Vagina (tissue), 2 donors: ENCODE results near the gene LKAAEAR1.

ENCODE experiments used
- CTCF ChIP-seq, 3 experiments: fragments of 450-650 bp in 2 of 3; fragments of 200-600 bp in 1 of 3; sonication (generic) in 1 of 3; IDR thresholded peaks; one replicate each; pipeline ENCODE4 v1.5.1; 2017 to 2019; ENCODE audit warnings: antibody characterized with exemption in 3 of 3, mild to moderate bottlenecking in 2 of 3, moderate library complexity in 2 of 3
- POLR2A ChIP-seq, 2 donors: fragments of 450-650 bp; IDR thresholded peaks; one replicate each; pipeline ENCODE4 v1.6.1; 2017; ENCODE audit warnings: antibody characterized with exemption in 2 of 2, mild to moderate bottlenecking in 2 of 2, moderate library complexity in 2 of 2
- POLR2AphosphoS5 ChIP-seq, 2 donors: sonication (generic); formaldehyde crosslinking; IDR thresholded peaks; one replicate each; pipeline ENCODE4 v1.9.0; 2017; ENCODE audit warnings: antibody characterized with exemption in 2 of 2, mild to moderate bottlenecking in 2 of 2, low read depth in 1 of 2; ENCODE audit not compliant: insufficient read depth in 1 of 2

GRCh38 chr20:64113796-64114355 lies 29.7 kb upstream of the LKAAEAR1 start:
- TF ChIP-seq CTCF (IDR thresholded peaks at IDR 0.05) (no peak), POLR2A (IDR thresholded peaks at IDR 0.05) (no peak), POLR2AphosphoS5 (IDR thresholded peaks at IDR 0.05; ENCODE audit: insufficient read depth in 1 of 2, low read depth in 1 of 2) (no peak)
